Body of pancreas (tissue), 4 donors: ENCODE measurements around the gene TNFRSF25.

Experiments used
- POLR2A ChIP-seq, 3 donors: fragments of 450-650 bp; IDR thresholded peaks; one replicate each; pipeline ENCODE4 v1.6.1; 2016; ENCODE audit warnings: antibody characterized with exemption in 3 of 3, mild to moderate bottlenecking in 2 of 3
- TF ChIP-seq, protein P1 (sequence below), 7 experiments: fragments of 450-650 bp in 4 of 7; fragments of 200-600 bp in 3 of 7; sonication (generic) in 3 of 7; IDR thresholded peaks; one replicate each; pipeline ENCODE4 v1.5.1; 2016 to 2019; ENCODE audit warnings: antibody characterized with exemption in 7 of 7

GRCh38 chr1:6509220-6509918 is 43.4 kb upstream of the TNFRSF25 start:
- TF ChIP-seq, protein P1, sequence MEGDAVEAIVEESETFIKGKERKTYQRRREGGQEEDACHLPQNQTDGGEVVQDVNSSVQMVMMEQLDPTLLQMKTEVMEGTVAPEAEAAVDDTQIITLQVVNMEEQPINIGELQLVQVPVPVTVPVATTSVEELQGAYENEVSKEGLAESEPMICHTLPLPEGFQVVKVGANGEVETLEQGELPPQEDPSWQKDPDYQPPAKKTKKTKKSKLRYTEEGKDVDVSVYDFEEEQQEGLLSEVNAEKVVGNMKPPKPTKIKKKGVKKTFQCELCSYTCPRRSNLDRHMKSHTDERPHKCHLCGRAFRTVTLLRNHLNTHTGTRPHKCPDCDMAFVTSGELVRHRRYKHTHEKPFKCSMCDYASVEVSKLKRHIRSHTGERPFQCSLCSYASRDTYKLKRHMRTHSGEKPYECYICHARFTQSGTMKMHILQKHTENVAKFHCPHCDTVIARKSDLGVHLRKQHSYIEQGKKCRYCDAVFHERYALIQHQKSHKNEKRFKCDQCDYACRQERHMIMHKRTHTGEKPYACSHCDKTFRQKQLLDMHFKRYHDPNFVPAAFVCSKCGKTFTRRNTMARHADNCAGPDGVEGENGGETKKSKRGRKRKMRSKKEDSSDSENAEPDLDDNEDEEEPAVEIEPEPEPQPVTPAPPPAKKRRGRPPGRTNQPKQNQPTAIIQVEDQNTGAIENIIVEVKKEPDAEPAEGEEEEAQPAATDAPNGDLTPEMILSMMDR (IDR thresholded peaks at IDR 0.05), result no peak
- no peak for TF ChIP-seq POLR2A (IDR thresholded peaks at IDR 0.05)
